GM13976 (cell line): ENCODE data around the gene PROB1.

ENCODE experiments used
- DNase-seq: peaks from one replicate; pipeline ENCODE4 v3.0.0; 2012; ENCODE audit warnings: low spot score
- in situ Hi-C: fragments of 300-500 bp; cut with MboI; formaldehyde crosslinking; loops from one replicate; pipeline ENCODE4 v1.12.0; 2022; ENCODE audit warnings: low sequenced_read_pairs, mixed read lengths, inconsistent platforms; ENCODE audit not compliant: unreplicated experiment
- TF ChIP-seq, protein P1 (sequence below): IDR thresholded peaks from 2 replicates; pipeline ENCODE4 v1.5.1; 2012; ENCODE audit warnings: borderline replicate concordance, mild to moderate bottlenecking; ENCODE audit not compliant: insufficient read depth; ENCODE audit errors: extremely low read depth, missing control alignments, control extremely low read depth

Gene PROB1

DNA sequence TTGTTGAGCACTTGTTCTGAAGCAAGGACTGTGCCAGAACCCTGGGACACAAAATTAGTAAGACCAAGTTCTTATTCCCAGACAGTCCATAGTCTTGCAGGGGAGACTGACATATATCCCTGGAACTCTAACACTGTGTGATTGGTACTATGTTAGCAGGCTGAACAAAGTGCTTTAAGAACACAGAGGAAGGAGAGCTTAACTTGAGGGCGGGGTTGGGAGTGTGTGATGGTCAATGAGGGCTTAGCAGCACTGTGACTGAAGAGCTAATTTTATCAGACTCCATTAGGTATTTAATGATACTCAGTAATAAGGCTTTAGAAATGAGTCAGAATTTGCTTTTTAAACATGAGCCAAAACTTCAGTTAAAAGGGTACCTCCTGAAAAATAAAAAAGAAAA is 23.9 kb upstream of the PROB1 start:
- in situ Hi-C loops = loop anchor here (25.0 kb wide), 1 partner anchor 344 kb away; no protein-coding TSS in a partner anchor
- no peak for DNase-seq
- TF ChIP-seq, protein P1, sequence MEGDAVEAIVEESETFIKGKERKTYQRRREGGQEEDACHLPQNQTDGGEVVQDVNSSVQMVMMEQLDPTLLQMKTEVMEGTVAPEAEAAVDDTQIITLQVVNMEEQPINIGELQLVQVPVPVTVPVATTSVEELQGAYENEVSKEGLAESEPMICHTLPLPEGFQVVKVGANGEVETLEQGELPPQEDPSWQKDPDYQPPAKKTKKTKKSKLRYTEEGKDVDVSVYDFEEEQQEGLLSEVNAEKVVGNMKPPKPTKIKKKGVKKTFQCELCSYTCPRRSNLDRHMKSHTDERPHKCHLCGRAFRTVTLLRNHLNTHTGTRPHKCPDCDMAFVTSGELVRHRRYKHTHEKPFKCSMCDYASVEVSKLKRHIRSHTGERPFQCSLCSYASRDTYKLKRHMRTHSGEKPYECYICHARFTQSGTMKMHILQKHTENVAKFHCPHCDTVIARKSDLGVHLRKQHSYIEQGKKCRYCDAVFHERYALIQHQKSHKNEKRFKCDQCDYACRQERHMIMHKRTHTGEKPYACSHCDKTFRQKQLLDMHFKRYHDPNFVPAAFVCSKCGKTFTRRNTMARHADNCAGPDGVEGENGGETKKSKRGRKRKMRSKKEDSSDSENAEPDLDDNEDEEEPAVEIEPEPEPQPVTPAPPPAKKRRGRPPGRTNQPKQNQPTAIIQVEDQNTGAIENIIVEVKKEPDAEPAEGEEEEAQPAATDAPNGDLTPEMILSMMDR = no peak

DNA sequence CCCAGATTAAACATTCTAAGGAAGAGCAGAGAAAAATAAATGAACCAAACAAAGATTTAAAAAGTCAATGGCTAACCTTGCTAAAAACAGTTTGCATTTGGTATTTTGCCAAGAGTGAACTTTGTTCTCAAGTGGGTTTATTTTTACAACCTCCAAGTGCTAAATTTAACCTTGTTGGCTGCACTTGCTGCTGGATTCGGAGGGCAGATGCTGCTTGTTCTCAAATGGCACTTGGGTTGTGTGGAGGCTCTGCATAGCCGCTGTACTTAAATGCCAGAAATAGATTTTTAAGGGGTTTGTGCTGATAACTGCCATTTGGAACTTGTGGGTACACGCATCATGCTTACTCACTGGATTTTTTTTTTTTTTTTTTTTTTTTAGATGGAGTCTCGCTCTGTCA is 22.3 kb upstream of the PROB1 start:
- in situ Hi-C loops = loop anchor here (25.0 kb wide), 1 partner anchor 345 kb away; no protein-coding TSS in a partner anchor
- no peak for DNase-seq

GRCh38 chr5:139416651-139417050 is 21.7 kb upstream of the PROB1 start:
- in situ Hi-C loops = loop anchor here (25.0 kb wide), 1 partner anchor 346 kb away; no protein-coding TSS in a partner anchor
- TF ChIP-seq, protein P1 = no peak
- DNase-seq = no peak

More for the DNA sequence above, 22.3 kb upstream of the PROB1 start:
- TF ChIP-seq, protein P1 = no peak

- in situ Hi-C loops = loop anchor here (25.0 kb wide), 1 partner anchor 346 kb away; no protein-coding TSS in a partner anchor
- TF ChIP-seq, protein P1 = no peak
- DNase-seq = no peak
Measured at GRCh38 chr5:139415869-139416268, 21.0 kb upstream of the PROB1 start.

DNA sequence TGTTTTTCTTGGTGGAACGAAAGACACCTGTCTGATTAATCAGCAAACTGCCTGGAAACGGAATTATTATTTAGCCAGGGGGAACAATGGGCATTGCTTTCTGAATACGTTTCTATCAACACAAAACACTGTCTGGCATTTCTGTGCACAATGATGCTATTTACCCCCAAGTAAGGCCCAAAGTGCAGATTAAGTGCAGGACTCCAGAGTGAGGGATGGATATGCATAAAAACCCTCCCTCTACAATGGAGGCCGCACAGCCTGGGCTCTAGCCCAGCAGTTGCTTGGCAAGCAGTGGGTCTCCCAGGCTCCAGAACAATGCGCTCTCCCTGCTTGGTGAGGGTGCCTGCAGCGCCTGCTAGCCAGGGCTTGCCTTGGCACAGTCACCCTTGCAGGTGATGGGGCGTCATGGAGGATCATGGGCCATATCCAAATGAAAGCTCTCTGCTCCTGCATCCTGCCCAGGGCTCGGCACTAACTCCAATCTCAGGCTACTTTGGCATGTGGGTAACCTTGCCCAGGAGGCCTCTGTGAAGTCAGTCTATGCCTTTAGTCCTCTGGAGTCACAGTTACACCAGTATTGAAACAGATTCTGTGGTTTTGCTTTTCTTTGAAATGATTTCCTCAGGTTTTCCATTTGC is 20.4 kb upstream of the PROB1 start:
- in situ Hi-C loops = loop anchor here (25.0 kb wide), 1 partner anchor 347 kb away; no protein-coding TSS in a partner anchor
- DNase-seq = no peak
- TF ChIP-seq, protein P1 = no peak

DNA sequence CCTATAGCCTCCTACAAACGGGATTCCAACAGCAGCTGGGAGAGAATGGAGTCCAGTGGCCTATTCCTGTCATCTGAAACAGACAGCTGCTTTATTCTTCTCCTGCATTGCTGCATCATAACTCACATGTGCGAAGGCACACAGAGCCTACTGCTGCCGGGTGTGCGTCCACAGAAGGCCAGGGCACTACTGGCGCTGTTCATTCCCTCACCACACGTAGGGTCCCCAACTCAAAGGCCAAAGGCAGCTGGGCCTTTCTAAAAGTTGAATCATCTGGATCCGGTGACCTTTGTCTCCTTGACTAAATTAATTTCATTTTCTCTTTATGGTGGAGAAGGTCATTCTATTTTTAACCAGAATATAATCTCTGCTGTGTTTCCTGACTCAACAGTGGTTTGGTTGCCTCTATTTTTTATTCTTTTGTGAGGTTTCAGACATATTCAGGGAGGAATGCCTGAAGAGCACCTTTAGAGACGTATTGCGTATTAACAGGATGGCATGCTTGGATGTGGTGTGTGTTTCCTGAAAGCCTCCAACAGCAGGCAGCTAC is 19.8 kb upstream of the PROB1 start:
- TF ChIP-seq, protein P1 = no peak

More for the DNA sequence above, 19.8 kb upstream of the PROB1 start:
- in situ Hi-C loops = loop anchor here (25.0 kb wide), 1 partner anchor 348 kb away; no protein-coding TSS in a partner anchor
- DNase-seq = no peak
